Measurements from ENCODE around the gene BCKDHA. TPM values are rescaled to one million over a fixed set of nuclear protein-coding genes. Genes with fewer than 3 reads are reported as not detected.
"Not testable (repeated sequence)": the region's sequence is repeated elsewhere in the genome, so short reads cannot be mapped to it uniquely, and the experiment has no call there.

The BCKDHA gene
- total RNA-seq, 1 experiment from 2014 or later: 41.4 TPM

GRCh38 chr19:41405776-41406175, 8.2 kb downstream of the BCKDHA start:
- no peak for DNase-seq (ENCODE audit: low read depth)

- no peak for DNase-seq (ENCODE audit: low read depth)
Observed at GRCh38 chr19:41407271-41407670, 9.7 kb downstream of the BCKDHA start.

GRCh38 chr19:41408256-41408655, 10.6 kb downstream of the BCKDHA start:
- DNase-seq (ENCODE audit: low read depth): no peak

GRCh38 chr19:41408846-41409245, 11.2 kb downstream of the BCKDHA start:
- DNase-seq (ENCODE audit: low read depth): not testable (repeated sequence)

- peak; percentile 56 for DNase-seq (ENCODE audit: low read depth)
Observed at GRCh38 chr19:41409288-41409687, 11.7 kb downstream of the BCKDHA start.

- DNase-seq (ENCODE audit: low read depth): no peak
Observed at GRCh38 chr19:41410336-41411054, 12.9 kb downstream of the BCKDHA start.

GRCh38 chr19:41411100-41411967, 13.7 kb downstream of the BCKDHA start:
- DNase-seq (ENCODE audit: low read depth): no peak

GRCh38 chr19:41411968-41412265, 14.3 kb downstream of the BCKDHA start:
- DNase-seq (ENCODE audit: low read depth): no peak

GRCh38 chr19:41412953-41413352, 15.3 kb downstream of the BCKDHA start:
- no peak for DNase-seq (ENCODE audit: low read depth)

GRCh38 chr19:41413947-41414346, 16.3 kb downstream of the BCKDHA start:
- DNase-seq (ENCODE audit: low read depth): no peak

GRCh38 chr19:41414461-41414860, 16.8 kb downstream of the BCKDHA start:
- DNase-seq (ENCODE audit: low read depth): no peak

- DNase-seq (ENCODE audit: low read depth): no peak
Observed at GRCh38 chr19:41415154-41415571, 17.5 kb downstream of the BCKDHA start.

- no peak for DNase-seq (ENCODE audit: low read depth)
Observed at GRCh38 chr19:41416194-41416674, 18.6 kb downstream of the BCKDHA start.

GRCh38 chr19:41420101-41420880, 22.7 kb downstream of the BCKDHA start:
- DNase-seq (ENCODE audit: low read depth): no peak

GRCh38 chr19:41421314-41421713, 23.7 kb downstream of the BCKDHA start:
- no peak for DNase-seq (ENCODE audit: low read depth)

GRCh38 chr19:41421973-41422372, 24.4 kb downstream of the BCKDHA start:
- DNase-seq (ENCODE audit: low read depth): no peak

GRCh38 chr19:41422456-41422855, 24.8 kb downstream of the BCKDHA start:
- no peak for DNase-seq (ENCODE audit: low read depth)

- DNase-seq (ENCODE audit: low read depth): no peak
Observed at GRCh38 chr19:41422955-41423354, 25.3 kb downstream of the BCKDHA start.

- no peak for DNase-seq (ENCODE audit: low read depth)
Observed at GRCh38 chr19:41424335-41425173, 26.9 kb downstream of the BCKDHA start.

GRCh38 chr19:41425174-41426115, 27.8 kb downstream of the BCKDHA start:
- DNase-seq (ENCODE audit: low read depth): no peak

Data from Daoy (cell line).